Sigmoid colon (tissue), 4 donors: ENCODE results near the gene SYNPO2.

Experiments
- CTCF ChIP-seq, 4 experiments: fragments of 450-650 bp in 3 of 4; fragments of 200-600 bp in 1 of 4; IDR thresholded peaks; one replicate each; pipeline ENCODE4 v1.5.1; 2016 to 2019; ENCODE audit warnings: antibody characterized with exemption in 4 of 4, mild to moderate bottlenecking in 3 of 4, moderate library complexity in 2 of 4
- POLR2A ChIP-seq, 2 donors: fragments of 450-650 bp; IDR thresholded peaks; one replicate each; pipeline ENCODE4 v1.6.1; 2016; ENCODE audit warnings: antibody characterized with exemption in 2 of 2, mild to moderate bottlenecking in 2 of 2, moderate library complexity in 2 of 2
- POLR2AphosphoS5 ChIP-seq, 4 donors: sonication (generic); formaldehyde crosslinking; IDR thresholded peaks; one replicate each; pipeline ENCODE4 v1.6.1; 2017; ENCODE audit warnings: antibody characterized with exemption in 4 of 4

- no peak for TF ChIP-seq CTCF (IDR thresholded peaks at IDR 0.05)
- TF ChIP-seq POLR2A (IDR thresholded peaks at IDR 0.05) = no peak
- TF ChIP-seq POLR2AphosphoS5 (IDR thresholded peaks at IDR 0.05) = no peak
Observed at GRCh38 chr4:118991686-118992085, 103.0 kb downstream of the SYNPO2 start.
